ENCODE measurements around the gene CDCA4. TPM values are rescaled to one million over a fixed set of nuclear protein-coding genes. Genes with fewer than 3 reads are reported as not detected.

Gene CDCA4
- total RNA-seq, 1 donor from 2014 or later, result 46.9 TPM

DNA sequence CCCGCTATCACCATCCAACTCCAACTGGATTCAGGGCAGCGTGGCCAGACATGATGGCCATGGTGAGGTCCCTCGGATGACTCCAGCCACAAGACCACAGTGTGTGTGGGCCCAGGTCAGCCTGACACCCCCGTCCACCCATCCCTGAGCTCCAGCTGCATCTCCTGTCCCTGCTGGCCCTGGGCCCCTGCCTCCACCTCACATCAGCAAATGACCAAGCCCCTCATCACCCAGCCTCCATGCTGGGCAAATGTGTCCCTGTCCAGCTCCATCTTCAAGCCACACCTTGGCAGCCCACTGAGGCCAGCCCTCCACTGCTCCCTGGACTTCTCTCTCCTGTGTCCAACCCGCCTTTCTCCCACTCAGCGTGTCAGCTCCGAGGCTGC lies 41.2 kb upstream of the CDCA4 start:
- no peak overlapping the region for H3K4me3 ChIP-seq (ENCODE audit: low read depth, low read length)
- TF ChIP-seq, protein P1, sequence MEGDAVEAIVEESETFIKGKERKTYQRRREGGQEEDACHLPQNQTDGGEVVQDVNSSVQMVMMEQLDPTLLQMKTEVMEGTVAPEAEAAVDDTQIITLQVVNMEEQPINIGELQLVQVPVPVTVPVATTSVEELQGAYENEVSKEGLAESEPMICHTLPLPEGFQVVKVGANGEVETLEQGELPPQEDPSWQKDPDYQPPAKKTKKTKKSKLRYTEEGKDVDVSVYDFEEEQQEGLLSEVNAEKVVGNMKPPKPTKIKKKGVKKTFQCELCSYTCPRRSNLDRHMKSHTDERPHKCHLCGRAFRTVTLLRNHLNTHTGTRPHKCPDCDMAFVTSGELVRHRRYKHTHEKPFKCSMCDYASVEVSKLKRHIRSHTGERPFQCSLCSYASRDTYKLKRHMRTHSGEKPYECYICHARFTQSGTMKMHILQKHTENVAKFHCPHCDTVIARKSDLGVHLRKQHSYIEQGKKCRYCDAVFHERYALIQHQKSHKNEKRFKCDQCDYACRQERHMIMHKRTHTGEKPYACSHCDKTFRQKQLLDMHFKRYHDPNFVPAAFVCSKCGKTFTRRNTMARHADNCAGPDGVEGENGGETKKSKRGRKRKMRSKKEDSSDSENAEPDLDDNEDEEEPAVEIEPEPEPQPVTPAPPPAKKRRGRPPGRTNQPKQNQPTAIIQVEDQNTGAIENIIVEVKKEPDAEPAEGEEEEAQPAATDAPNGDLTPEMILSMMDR (conservative IDR thresholded peaks at IDR 0.05; ENCODE audit: low read depth, low read length), result no peak
- no peak for DNase-seq (ENCODE audit: low read depth)

DNA sequence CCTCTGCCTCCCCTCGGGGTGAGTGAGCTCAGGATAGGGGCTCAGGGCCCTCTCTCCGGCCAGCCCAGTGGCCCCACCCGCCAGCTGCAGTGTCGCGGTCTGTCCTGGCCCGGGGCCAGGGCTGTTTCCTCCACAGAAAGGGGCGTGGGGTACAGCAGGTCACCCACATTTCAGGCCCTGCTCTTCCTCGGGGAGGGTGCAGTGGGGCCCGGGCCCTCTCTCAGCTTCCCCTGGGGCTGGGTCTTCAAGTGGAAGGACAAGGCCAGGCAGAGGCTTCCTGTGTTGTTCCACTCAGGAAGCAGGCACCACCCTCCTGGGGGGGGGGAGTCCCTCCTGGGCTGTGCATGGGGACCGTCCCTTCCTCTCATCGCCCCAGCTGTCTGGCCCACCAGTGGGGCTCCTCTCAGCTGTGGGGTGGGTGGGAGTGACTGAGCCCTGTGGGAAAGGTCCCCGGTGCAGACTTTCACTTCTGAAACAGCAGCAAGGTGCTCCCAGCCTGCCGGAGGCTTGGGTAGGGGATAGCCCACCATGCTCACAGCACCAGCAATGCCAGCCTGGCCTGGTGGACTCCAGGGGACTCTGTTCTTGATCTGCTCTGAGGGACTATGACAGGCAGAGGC lies 40.7 kb upstream of the CDCA4 start:
- TF ChIP-seq, protein P1 (conservative IDR thresholded peaks at IDR 0.05; ENCODE audit: low read depth, low read length), result no peak
- no peak overlapping the region for H3K4me3 ChIP-seq (ENCODE audit: low read depth, low read length)
- no peak for DNase-seq (ENCODE audit: low read depth)

DNA sequence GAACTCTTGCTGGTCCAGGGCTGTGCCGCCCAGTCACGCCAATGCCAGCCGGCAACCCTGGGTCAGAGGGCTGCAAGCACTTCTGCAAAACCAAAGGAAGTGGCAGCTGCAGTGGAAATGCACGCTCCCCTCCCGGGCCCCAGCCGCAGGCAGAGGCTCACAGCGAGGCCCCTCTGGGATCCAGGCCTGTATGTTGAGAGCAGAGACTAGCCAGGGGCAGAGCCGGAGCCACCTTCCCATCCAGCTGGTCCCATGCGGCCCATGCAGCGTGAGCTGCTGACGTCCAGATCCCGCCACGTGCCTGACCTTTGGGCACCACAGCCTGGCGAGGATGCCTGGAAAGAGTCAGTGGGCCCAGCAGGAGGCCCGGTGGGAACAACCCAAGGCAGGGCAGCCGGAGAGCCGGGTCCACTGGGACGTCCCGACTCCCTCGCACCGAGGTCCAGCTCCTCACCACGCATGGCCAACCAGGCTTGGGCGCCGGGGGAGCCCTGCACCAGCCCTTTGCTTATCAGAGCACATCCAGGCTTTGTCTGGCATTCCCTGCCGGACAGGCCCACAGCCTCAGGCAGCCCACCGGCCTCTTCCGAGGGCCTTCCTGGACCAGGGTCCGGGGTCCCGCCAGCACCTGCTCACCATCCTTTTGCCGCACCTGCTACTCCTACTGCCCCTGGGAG lies 40.0 kb upstream of the CDCA4 start:
- no peak for DNase-seq (ENCODE audit: low read depth)
- no peak overlapping the region for H3K4me3 ChIP-seq (ENCODE audit: low read depth, low read length)
- TF ChIP-seq, protein P1 (conservative IDR thresholded peaks at IDR 0.05; ENCODE audit: low read depth, low read length), result no peak

DNA sequence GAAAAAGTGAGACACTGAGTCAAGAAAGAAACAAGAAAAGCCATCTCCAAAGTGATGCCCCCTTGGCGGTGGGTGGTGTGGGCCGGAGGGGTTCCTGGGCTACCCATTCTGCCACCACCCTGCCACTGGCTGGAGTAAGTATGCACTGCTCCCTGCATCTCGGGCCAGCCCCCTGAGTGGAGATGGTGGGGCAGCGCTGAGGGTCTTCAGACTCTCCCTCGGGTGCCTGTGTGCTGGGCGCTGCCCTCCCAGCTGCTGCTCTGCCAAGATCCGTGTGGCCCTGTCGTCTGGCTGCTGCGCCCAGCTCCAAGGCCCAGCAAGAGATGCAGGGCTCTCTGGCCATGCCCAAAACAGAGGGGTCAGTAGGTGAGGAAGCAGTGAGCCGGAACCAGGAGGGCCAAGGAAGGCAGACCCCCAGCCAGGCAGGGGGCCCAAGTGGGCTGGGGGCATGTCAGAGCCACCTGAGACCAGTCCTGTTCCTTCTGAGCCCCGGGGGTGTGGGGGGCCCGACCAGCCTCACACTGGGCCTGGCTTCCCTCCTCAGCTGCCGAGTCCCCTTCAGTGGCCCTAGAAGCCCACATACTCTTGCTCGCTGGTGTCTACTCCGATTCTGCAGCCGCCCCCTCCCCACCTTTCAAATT lies 39.2 kb upstream of the CDCA4 start:
- no peak for DNase-seq (ENCODE audit: low read depth)
- H3K4me3 ChIP-seq (ENCODE audit: low read depth, low read length), result no peak overlapping the region
- TF ChIP-seq, protein P1 (conservative IDR thresholded peaks at IDR 0.05; ENCODE audit: low read depth, low read length), result no peak

DNA sequence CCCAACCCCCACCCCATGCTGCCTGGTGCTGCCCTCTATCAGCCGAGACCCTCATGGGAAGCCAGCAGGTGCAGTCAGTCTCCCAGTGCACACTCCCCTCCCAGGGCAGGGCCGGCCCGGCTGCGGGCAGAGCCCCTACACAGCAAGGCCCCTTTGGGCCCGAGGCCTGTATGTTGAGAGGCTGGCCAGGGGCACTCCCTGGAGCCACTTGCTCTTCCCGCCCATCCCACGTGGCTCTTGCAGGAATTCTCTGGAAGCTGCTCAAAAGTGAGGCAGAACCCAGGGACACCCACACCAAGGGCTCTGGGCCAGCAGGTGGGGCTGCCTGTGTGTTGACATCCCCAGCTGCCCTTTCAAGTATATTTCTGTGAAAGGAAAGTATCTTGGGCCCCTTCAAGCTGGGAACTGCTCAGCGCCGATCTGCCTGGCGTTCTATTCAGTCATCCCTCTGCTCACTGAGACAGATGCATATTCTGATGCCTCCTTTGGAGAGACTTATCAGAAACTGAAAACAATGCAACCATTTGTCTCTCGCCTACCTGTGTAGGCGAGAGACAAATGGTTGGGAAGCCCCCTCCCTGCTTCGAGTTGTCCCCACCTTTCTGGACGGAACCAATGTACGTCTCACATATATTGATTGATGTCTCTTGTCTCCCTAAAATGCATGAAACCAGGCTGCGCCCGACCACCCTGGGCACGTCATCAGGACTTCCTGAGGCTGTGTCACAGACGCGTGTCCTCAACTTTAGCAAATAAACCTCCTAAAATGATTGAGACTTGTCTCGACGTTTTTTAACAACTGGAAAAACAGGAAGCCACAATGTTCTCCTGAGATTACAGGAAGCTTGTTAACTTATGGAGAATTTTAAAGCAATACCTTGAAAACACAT lies 38.4 kb upstream of the CDCA4 start:
- H3K4me3 ChIP-seq (ENCODE audit: low read depth, low read length), result no peak overlapping the region
- DNase-seq (ENCODE audit: low read depth), result no peak
- TF ChIP-seq, protein P1 (conservative IDR thresholded peaks at IDR 0.05; ENCODE audit: low read depth, low read length), result peak; percentile 5

DNA sequence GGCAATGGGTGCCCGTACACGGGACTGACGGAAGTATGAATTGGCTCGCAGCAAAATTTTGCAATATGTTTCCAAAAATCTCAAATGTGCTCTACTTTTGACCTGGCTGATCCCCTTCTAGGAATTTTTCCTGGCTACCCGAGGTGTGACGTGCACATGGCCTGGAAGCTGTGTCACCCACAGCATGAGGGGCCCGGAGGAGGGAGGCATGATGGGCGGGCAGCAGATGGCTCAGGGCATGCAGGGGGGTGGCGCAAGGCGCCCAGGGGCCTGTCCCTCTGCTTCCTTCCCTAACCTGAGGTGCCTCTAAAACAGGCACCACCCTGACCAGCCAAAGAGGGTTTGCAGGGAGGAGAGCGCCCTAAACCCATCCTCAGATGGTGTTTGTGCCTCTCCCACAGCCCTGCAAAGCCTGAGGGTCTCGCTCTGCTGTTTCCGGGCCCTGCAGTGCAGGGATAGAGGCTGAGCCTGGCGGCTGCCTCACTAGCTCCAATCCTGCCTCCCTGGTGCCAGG lies 37.7 kb upstream of the CDCA4 start:
- no peak for DNase-seq (ENCODE audit: low read depth)
- TF ChIP-seq, protein P1 (conservative IDR thresholded peaks at IDR 0.05; ENCODE audit: low read depth, low read length), result no peak

More for the DNA sequence above, 37.7 kb upstream of the CDCA4 start:
- H3K4me3 ChIP-seq (ENCODE audit: low read depth, low read length), result no peak overlapping the region
